PC-9 (cell line): ENCODE results near the gene NDUFA5. TPM values are rescaled to one million over a fixed set of nuclear protein-coding genes. Genes with fewer than 3 reads are reported as not detected.
A peak's percentile ranks its signal among the peaks of the same experiment; 100 is the strongest.

Experiments used
- BruUV-seq: library from RNA; stranded (reverse); fragments of 400-500 nt; replicated peaks from 2 replicates; lab custom pipeline; 2021; lab: Mats Ljungman, UMichigan
- CTCF ChIA-PET: fragments of 300-600 bp; sonication (Branson Sonifier 250); formaldehyde crosslinking; loops from one replicate; lab custom pipeline; 2022; ENCODE audit warnings: antibody characterized with exemption; lab: Charles Lee
- POLR2A ChIA-PET: fragments of 300-600 bp; sonication (Branson Sonifier 250); formaldehyde crosslinking; loops from one replicate; lab custom pipeline; 2022; ENCODE audit warnings: antibody characterized with exemption; ENCODE audit not compliant: unreplicated experiment; lab: Charles Lee
- DNase-seq, 2 experiments: peaks; one replicate each; pipeline versions ENCODE4 v3.0.0 to v3.0.0-alpha.2; 2015 to 2022; ENCODE audit warnings: mixed read lengths in 1 of 2
- H2AFZ ChIP-seq: fragments of 200-600 bp; sonication (generic); 2 replicates; pipeline ENCODE4 v1.8.1; 2017; ENCODE audit warnings: antibody characterized with exemption
- H3F3A ChIP-seq: fragments of 200-600 bp; sonication (generic); 2 replicates; pipeline ENCODE4 v1.8.1; 2017; ENCODE audit warnings: antibody characterized with exemption, mild to moderate bottlenecking, low read depth; ENCODE audit not compliant: insufficient read depth
- H3K27ac ChIP-seq: fragments of 200-600 bp; sonication (generic); 2 replicates; pipeline ENCODE4 v1.6.1; 2016; ENCODE audit warnings: mixed run types
- H3K27me3 ChIP-seq: fragments of 200-600 bp; sonication (generic); 2 replicates; pipeline ENCODE4 v1.6.1; 2016; ENCODE audit warnings: low read depth, mixed run types; ENCODE audit not compliant: insufficient read depth
- H3K36me3 ChIP-seq: fragments of 200-600 bp; sonication (generic); 2 replicates; pipeline ENCODE4 v1.6.1; 2016; ENCODE audit warnings: low read depth, mixed run types
- H3K4me1 ChIP-seq: fragments of 200-600 bp; sonication (generic); replicated peaks from 2 replicates; pipeline ENCODE4 v1.6.1; 2016; ENCODE audit warnings: mixed run types; ENCODE audit not compliant: insufficient read depth
- H3K4me2 ChIP-seq: fragments of 200-600 bp; sonication (generic); 2 replicates; pipeline ENCODE4 v1.6.1; 2017; ENCODE audit warnings: mixed run types
- H3K4me3 ChIP-seq: fragments of 200-600 bp; sonication (generic); 2 replicates; pipeline ENCODE4 v1.6.1; 2016; ENCODE audit warnings: mixed run types
- H3K79me2 ChIP-seq: fragments of 200-600 bp; sonication (generic); 2 replicates; pipeline ENCODE4 v1.6.1; 2017; ENCODE audit warnings: low read depth, mixed run types
- H3K9me2 ChIP-seq: fragments of 200-600 bp; sonication (generic); 2 replicates; pipeline ENCODE4 v1.8.1; 2017; ENCODE audit warnings: mild to moderate bottlenecking; ENCODE audit not compliant: insufficient read depth
- H3K9me3 ChIP-seq: fragments of 200-600 bp; sonication (generic); 2 replicates; pipeline ENCODE4 v1.8.1; 2016; ENCODE audit warnings: low read depth; ENCODE audit not compliant: insufficient read depth
- H4K20me1 ChIP-seq: fragments of 200-600 bp; sonication (generic); 2 replicates; pipeline ENCODE4 v1.8.1; 2017; ENCODE audit not compliant: insufficient read depth
- CTCF ChIP-seq: fragments of 200-600 bp; sonication (generic); conservative IDR thresholded peaks from 2 replicates; pipeline ENCODE4 v1.6.1; 2017; ENCODE audit warnings: mixed run types, antibody characterized with exemption, mild to moderate bottlenecking, moderate library complexity
- EZH2 ChIP-seq: fragments of 200-600 bp; sonication (generic); IDR thresholded peaks from 2 replicates; pipeline ENCODE4 v1.8.0; 2017; ENCODE audit warnings: antibody characterized with exemption, low read depth
- intact Hi-C: fragments of 100-400 bp; cut with micrococcal nuclease; formaldehyde crosslinking; loops from one replicate; pipeline ENCODE4 v1.10.0; 2022; ENCODE audit not compliant: unreplicated experiment
- total RNA-seq: library from RNA; stranded (reverse); gene quantifications from 2 replicates; pipeline ENCODE4 v1.2.3, GENCODE V29; 2021

NDUFA5 gene
- total RNA-seq, 1 experiment from 2014 or later, result 75.9 TPM

DNA sequence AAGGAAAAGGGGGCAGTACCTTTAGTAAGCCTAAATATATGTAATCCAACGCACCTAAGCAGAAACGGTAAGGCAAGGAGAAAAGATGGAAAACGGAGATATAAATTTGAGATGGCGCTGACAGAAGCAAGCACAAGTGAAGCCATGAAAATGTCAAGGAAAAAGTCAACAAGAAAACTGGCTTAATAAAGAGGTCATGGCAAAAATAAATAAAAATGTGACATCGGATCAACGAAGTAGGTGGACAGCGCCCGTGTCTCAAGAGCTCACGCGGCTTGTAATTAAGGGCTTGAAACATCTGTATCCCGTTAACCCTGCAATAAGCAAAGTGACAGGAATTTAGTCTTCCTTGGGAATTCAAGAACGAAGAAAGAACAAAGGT lies 611 bp downstream of the NDUFA5 start:
- Histone ChIP-seq H3K27ac (peak overlapping the region; percentile 31; the same call in 1 of the 2 replicates), H3K79me2 (peaks cover 12% of the 10 kb centered on the region; the same call in 1 of the 2 replicates), H3K27me3 (no peaks in the 10 kb centered on the region), H3K9me3 (no peaks in the 10 kb centered on the region), H3K4me2 (peak overlapping the region; percentile 79), H4K20me1 (no peaks in the 10 kb centered on the region), H3K36me3 (no peaks in the 10 kb centered on the region), H2AFZ (peak overlapping the region; percentile 99), H3K4me3 (peak overlapping the region; percentile 82), H3K4me1 (peaks cover 10% of the 10 kb centered on the region; the same call in 1 of the 2 replicates), H3K9me2 (peaks cover 8% of the 10 kb centered on the region; the same call in 1 of the 2 replicates), H3F3A (no peaks in the 10 kb centered on the region)
- BruUV-seq, result no TSS peak
- CTCF ChIA-PET, result interaction anchor here (0.5 to 1.3 kb wide), 3 partner anchors 44 to 368 kb away, joined by 3 to 10 read pairs (median 3); no protein-coding TSS in a partner anchor
- POLR2A ChIA-PET, result interaction anchor here (0.5 to 0.7 kb wide), 2 partner anchors 23 to 78 kb away, joined by 3 to 20 read pairs; partner anchors contain the start of gene IQUB
- intact Hi-C loops, result loop anchor here (1.0 kb wide), 1 partner anchor 23 kb away; the partner anchor contains the start of gene IQUB
- TF ChIP-seq CTCF (no peak), EZH2 (no peak)
- peak in 1 of 2 experiments; percentile 12 for DNase-seq

GRCh38 chr7:123555484-123555883 lies 2.1 kb downstream of the NDUFA5 start:
- H3K4me1 ChIP-seq, result peaks cover 10% of the 10 kb centered on the region; the same call in 1 of the 2 replicates
- intact Hi-C loops, result no loop called here
- no peak overlapping the region for H3K4me2 ChIP-seq
- no TSS peak for BruUV-seq
- H3K9me3 ChIP-seq, result no peaks in the 10 kb centered on the region
- TF ChIP-seq EZH2, result no peak
- TF ChIP-seq CTCF, result no peak
- no peaks in the 10 kb centered on the region for H4K20me1 ChIP-seq
- ChIA-PET POLR2A (no interaction called here), CTCF (no interaction called here)
- H3K4me3 ChIP-seq, result no peak overlapping the region
- H3F3A ChIP-seq, result no peaks in the 10 kb centered on the region
- no peaks in the 10 kb centered on the region for H3K27me3 ChIP-seq
- no peak for DNase-seq
- H2AFZ ChIP-seq, result no peak overlapping the region
- no peaks in the 10 kb centered on the region for H3K36me3 ChIP-seq
- H3K27ac ChIP-seq, result no peak overlapping the region
- H3K79me2 ChIP-seq, result peaks cover 12% of the 10 kb centered on the region; the same call in 1 of the 2 replicates
- H3K9me2 ChIP-seq, result peaks cover 8% of the 10 kb centered on the region; the same call in 1 of the 2 replicates

- H3K36me3 ChIP-seq, result no peaks in the 10 kb centered on the region
- H3K4me3 ChIP-seq, result no peak overlapping the region
- H3K4me1 ChIP-seq, result peaks cover 10% of the 10 kb centered on the region; the same call in 1 of the 2 replicates
- H3K9me3 ChIP-seq, result no peaks in the 10 kb centered on the region
- H3K9me2 ChIP-seq, result 0 out of 2 replicates have a peak, but pooled peaks cover under 1% of the 10 kb centered on the region
- no peak overlapping the region for H3K27ac ChIP-seq
- H3K4me2 ChIP-seq, result no peak overlapping the region
- intact Hi-C loops, result no loop called here
- no peaks in the 10 kb centered on the region for H3F3A ChIP-seq
- BruUV-seq, result no TSS peak
- no peak for DNase-seq
- no peaks in the 10 kb centered on the region for H4K20me1 ChIP-seq
- no peak for TF ChIP-seq CTCF
- ChIA-PET CTCF (interaction anchor here (0.6 kb wide), 1 partner anchor 283 kb away, joined by 5 read pairs; no protein-coding TSS in a partner anchor), POLR2A (no interaction called here)
- H3K79me2 ChIP-seq, result peaks cover 12% of the 10 kb centered on the region; the same call in 1 of the 2 replicates
- H2AFZ ChIP-seq, result no peak overlapping the region
- no peaks in the 10 kb centered on the region for H3K27me3 ChIP-seq
Observed at GRCh38 chr7:123553159-123553558, 4.5 kb downstream of the NDUFA5 start.
